GM12878 (cell line): ENCODE results near the gene C11orf98.

ENCODE experiments used
- CEBPB ChIP-seq, 2 experiments: fragments of 150-350 bp in 1 of 2; IDR thresholded peaks; 2 replicates each; pipeline ENCODE4 v1.6.1; 2012 to 2014; ENCODE audit warnings: low read depth in 2 of 2, low read length in 2 of 2, borderline replicate concordance in 1 of 2, inconsistent platforms in 1 of 2
- GABPA ChIP-seq: IDR thresholded peaks from 2 replicates; pipeline ENCODE4 v1.6.1; 2014; ENCODE audit warnings: antibody characterized with exemption, low read depth, mild to moderate bottlenecking, inconsistent platforms
- MAX ChIP-seq: IDR thresholded peaks from 2 replicates; pipeline ENCODE4 v1.6.1; 2012; ENCODE audit warnings: low read depth, low read length, improper control_type of control experiment
- TF ChIP-seq, protein P1 (sequence below): fragments of 450-650 bp; formaldehyde crosslinking; IDR thresholded peaks from 2 replicates; pipeline ENCODE4 v1.4.0; 2020; ENCODE audit warnings: mild to moderate bottlenecking, moderate library complexity

DNA sequence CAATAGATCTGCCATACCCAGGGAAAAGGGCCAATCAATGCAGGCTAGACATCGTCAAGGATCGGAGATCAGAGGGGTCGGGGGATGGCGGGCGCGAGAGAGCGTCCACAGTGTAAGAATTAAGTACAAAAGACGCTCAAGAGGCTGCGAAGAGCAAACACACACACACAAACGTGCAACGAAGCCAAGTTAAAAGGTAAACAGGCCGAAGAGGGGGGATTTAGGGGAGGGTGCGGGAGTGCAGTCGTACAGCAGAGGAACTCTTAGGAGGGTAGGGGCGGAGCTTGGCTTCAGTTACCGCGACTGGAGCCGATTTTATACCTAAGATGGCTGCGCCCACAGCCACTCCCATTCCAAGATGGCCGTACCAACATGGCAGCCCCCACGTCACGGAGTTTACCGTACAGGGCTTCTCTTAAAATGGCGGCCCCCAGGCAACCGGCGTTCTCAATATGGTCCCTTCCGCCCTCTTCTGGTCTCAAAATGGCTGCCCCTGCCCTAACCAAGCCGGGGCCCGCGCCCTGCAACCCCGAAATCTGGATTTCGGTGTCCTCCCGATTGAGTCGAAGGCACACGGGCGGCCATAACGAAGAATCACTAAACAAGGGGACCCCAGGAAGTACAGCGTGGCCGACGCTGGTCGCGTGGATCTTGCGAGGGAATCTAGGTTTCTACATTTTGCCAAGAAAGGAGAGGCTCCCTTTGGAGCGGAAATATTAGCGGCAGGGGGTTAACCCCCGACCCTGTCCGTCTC, 44.4 kb upstream of the C11orf98 start:
- TF ChIP-seq, protein P1, sequence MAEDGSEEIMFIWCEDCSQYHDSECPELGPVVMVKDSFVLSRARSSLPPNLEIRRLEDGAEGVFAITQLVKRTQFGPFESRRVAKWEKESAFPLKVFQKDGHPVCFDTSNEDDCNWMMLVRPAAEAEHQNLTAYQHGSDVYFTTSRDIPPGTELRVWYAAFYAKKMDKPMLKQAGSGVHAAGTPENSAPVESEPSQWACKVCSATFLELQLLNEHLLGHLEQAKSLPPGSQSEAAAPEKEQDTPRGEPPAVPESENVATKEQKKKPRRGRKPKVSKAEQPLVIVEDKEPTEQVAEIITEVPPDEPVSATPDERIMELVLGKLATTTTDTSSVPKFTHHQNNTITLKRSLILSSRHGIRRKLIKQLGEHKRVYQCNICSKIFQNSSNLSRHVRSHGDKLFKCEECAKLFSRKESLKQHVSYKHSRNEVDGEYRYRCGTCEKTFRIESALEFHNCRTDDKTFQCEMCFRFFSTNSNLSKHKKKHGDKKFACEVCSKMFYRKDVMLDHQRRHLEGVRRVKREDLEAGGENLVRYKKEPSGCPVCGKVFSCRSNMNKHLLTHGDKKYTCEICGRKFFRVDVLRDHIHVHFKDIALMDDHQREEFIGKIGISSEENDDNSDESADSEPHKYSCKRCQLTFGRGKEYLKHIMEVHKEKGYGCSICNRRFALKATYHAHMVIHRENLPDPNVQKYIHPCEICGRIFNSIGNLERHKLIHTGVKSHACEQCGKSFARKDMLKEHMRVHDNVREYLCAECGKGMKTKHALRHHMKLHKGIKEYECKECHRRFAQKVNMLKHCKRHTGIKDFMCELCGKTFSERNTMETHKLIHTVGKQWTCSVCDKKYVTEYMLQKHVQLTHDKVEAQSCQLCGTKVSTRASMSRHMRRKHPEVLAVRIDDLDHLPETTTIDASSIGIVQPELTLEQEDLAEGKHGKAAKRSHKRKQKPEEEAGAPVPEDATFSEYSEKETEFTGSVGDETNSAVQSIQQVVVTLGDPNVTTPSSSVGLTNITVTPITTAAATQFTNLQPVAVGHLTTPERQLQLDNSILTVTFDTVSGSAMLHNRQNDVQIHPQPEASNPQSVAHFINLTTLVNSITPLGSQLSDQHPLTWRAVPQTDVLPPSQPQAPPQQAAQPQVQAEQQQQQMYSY (CRISPR knock-in tag) = no peak
- TF ChIP-seq GABPA = peak; percentile 81
- no peak for TF ChIP-seq CEBPB (IDR thresholded peaks at IDR 0.05; ENCODE audit: borderline replicate concordance in 1 of 2, low read depth in 2 of 2, low read length in 2 of 2)
- TF ChIP-seq MAX = peak; percentile 76
